ENCODE results near the gene NCK2. TPM values are rescaled to one million over a fixed set of nuclear protein-coding genes. Genes with fewer than 3 reads are reported as not detected.

The NCK2 gene
- total RNA-seq, 1 experiment from 2014 or later: 45.4 TPM

- intact Hi-C loops (cut with micrococcal nuclease): no loop called here
- DNase-seq: no peak
Observed at GRCh38 chr2:105865222-105865913, 120.7 kb downstream of the NCK2 start.

GRCh38 chr2:105866216-105867185 lies 121.8 kb downstream of the NCK2 start:
- CTCF ChIA-PET: no interaction called here
- no peaks in the 10 kb centered on the region for H3K27me3 ChIP-seq (ENCODE audit: low read length)
- H3K36me3 ChIP-seq (ENCODE audit: low read depth, low read length): no peaks in the 10 kb centered on the region
- H3K9ac ChIP-seq (ENCODE audit: low read length): no peak overlapping the region
- no peak overlapping the region for H3K27ac ChIP-seq (ENCODE audit: low read length)
- BruUV-seq (replicated peaks): no TSS peak
- no peak overlapping the region for H3K4me2 ChIP-seq (ENCODE audit: low read length)
- intact Hi-C loops (cut with micrococcal nuclease): no loop called here
- H3K9me2 ChIP-seq (replicated peaks; ENCODE audit: low read length): no peaks in the 10 kb centered on the region
- H3K4me1 ChIP-seq (ENCODE audit: insufficient read depth, low read length): no peaks in the 10 kb centered on the region
- H3F3A ChIP-seq (ENCODE audit: low read length, unreplicated experiment): no peaks in the 10 kb centered on the region
- H2AFZ ChIP-seq (ENCODE audit: low read length): no peak overlapping the region
- H3K9me3 ChIP-seq (ENCODE audit: low read length): no peaks in the 10 kb centered on the region
- no peaks in the 10 kb centered on the region for H4K20me1 ChIP-seq (ENCODE audit: low read length)
- peak; percentile 55 for ATAC-seq
- DNase-seq: peak; percentile 13
- POLR2A ChIA-PET (ENCODE audit: unreplicated experiment): no interaction called here
- H3K79me2 ChIP-seq (ENCODE audit: low read length): no peaks in the 10 kb centered on the region
- no peak for TF ChIP-seq EZH2 (IDR thresholded peaks at IDR 0.05; ENCODE audit: low read length, unreplicated experiment)
- TF ChIP-seq, protein P1, sequence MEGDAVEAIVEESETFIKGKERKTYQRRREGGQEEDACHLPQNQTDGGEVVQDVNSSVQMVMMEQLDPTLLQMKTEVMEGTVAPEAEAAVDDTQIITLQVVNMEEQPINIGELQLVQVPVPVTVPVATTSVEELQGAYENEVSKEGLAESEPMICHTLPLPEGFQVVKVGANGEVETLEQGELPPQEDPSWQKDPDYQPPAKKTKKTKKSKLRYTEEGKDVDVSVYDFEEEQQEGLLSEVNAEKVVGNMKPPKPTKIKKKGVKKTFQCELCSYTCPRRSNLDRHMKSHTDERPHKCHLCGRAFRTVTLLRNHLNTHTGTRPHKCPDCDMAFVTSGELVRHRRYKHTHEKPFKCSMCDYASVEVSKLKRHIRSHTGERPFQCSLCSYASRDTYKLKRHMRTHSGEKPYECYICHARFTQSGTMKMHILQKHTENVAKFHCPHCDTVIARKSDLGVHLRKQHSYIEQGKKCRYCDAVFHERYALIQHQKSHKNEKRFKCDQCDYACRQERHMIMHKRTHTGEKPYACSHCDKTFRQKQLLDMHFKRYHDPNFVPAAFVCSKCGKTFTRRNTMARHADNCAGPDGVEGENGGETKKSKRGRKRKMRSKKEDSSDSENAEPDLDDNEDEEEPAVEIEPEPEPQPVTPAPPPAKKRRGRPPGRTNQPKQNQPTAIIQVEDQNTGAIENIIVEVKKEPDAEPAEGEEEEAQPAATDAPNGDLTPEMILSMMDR (conservative IDR thresholded peaks at IDR 0.05; ENCODE audit: low read depth, low read length): no peak
- TF ChIP-seq EZH2phosphoT487 (IDR thresholded peaks at IDR 0.05; ENCODE audit: borderline replicate concordance, low read length): no peak
- H3K4me3 ChIP-seq (ENCODE audit: low read length): no peak overlapping the region

More at GRCh38 chr2:105865222-105865913, 120.7 kb downstream of the NCK2 start:
- CTCF ChIA-PET: no interaction called here
- no peak overlapping the region for H3K9ac ChIP-seq (ENCODE audit: low read length)
- no peak overlapping the region for H2AFZ ChIP-seq (ENCODE audit: low read length)
- no peaks in the 10 kb centered on the region for H3K9me3 ChIP-seq (ENCODE audit: low read length)
- H3F3A ChIP-seq (ENCODE audit: low read length, unreplicated experiment): no peaks in the 10 kb centered on the region
- no peak overlapping the region for H3K4me2 ChIP-seq (ENCODE audit: low read length)
- H3K36me3 ChIP-seq (ENCODE audit: low read depth, low read length): no peaks in the 10 kb centered on the region
- no peaks in the 10 kb centered on the region for H4K20me1 ChIP-seq (ENCODE audit: low read length)
- no peaks in the 10 kb centered on the region for H3K27me3 ChIP-seq (ENCODE audit: low read length)
- ATAC-seq: no peak
- H3K79me2 ChIP-seq (ENCODE audit: low read length): no peaks in the 10 kb centered on the region
- H3K27ac ChIP-seq (ENCODE audit: low read length): no peak overlapping the region
- H3K4me1 ChIP-seq (ENCODE audit: insufficient read depth, low read length): no peaks in the 10 kb centered on the region
- POLR2A ChIA-PET (ENCODE audit: unreplicated experiment): no interaction called here
- no peak for TF ChIP-seq EZH2 (IDR thresholded peaks at IDR 0.05; ENCODE audit: low read length, unreplicated experiment)
- TF ChIP-seq, protein P1 (conservative IDR thresholded peaks at IDR 0.05; ENCODE audit: low read depth, low read length): no peak
- TF ChIP-seq EZH2phosphoT487 (IDR thresholded peaks at IDR 0.05; ENCODE audit: borderline replicate concordance, low read length): no peak
- H3K9me2 ChIP-seq (replicated peaks; ENCODE audit: low read length): no peaks in the 10 kb centered on the region
- no TSS peak for BruUV-seq (replicated peaks)
- H3K4me3 ChIP-seq (ENCODE audit: low read length): no peak overlapping the region
